MM.1S (cell line): ENCODE data around the gene ARAP3.

Source experiments
- DNase-seq: peaks from one replicate; pipeline ENCODE4 v3.0.0-alpha.2; 2015
- H2AFZ ChIP-seq: fragments of 300-600 bp; sonication (generic); 2 replicates; pipeline ENCODE4 v1.6.0; 2016; ENCODE audit warnings: antibody characterized with exemption, low read length
- H3F3A ChIP-seq: fragments of 300-600 bp; sonication (generic); 2 replicates; pipeline ENCODE4 v1.6.1; 2016; ENCODE audit warnings: mild to moderate bottlenecking, antibody characterized with exemption, low read length, moderate library complexity, mixed read lengths; ENCODE audit not compliant: insufficient read depth
- H3K27ac ChIP-seq: fragments of 300-600 bp; sonication (generic); 2 replicates; pipeline ENCODE4 v1.5.1; 2016; ENCODE audit warnings: mild to moderate bottlenecking, low read length
- H3K27me3 ChIP-seq: fragments of 300-600 bp; sonication (generic); replicated peaks from 2 replicates; pipeline ENCODE4 v1.6.0; 2016; ENCODE audit warnings: low read length; ENCODE audit not compliant: insufficient read depth
- H3K36me3 ChIP-seq: fragments of 300-600 bp; sonication (generic); replicated peaks from 2 replicates; pipeline ENCODE4 v1.6.1; 2016; ENCODE audit warnings: mild to moderate bottlenecking, low read length, mixed read lengths; ENCODE audit not compliant: insufficient read depth
- H3K4me1 ChIP-seq: fragments of 300-600 bp; sonication (generic); 2 replicates; pipeline ENCODE4 v1.6.1; 2016; ENCODE audit warnings: low read length, mixed read lengths
- H3K4me2 ChIP-seq: fragments of 300-600 bp; sonication (generic); 2 replicates; pipeline ENCODE4 v1.6.0; 2016; ENCODE audit warnings: low read depth, low read length
- H3K4me3 ChIP-seq: fragments of 300-600 bp; sonication (generic); 2 replicates; pipeline ENCODE4 v1.5.1; 2016; ENCODE audit warnings: low read length, mixed read lengths
- H3K79me2 ChIP-seq: fragments of 300-600 bp; sonication (generic); 2 replicates; pipeline ENCODE4 v1.6.1; 2016; ENCODE audit warnings: mixed run types, low read length, mixed read lengths
- H3K9ac ChIP-seq: fragments of 300-600 bp; sonication (generic); 2 replicates; pipeline ENCODE4 v1.6.1; 2016; ENCODE audit warnings: low read length, mixed read lengths
- H3K9me2 ChIP-seq: fragments of 300-600 bp; sonication (generic); replicated peaks from 2 replicates; pipeline ENCODE4 v1.6.1; 2016; ENCODE audit warnings: mild to moderate bottlenecking, low read length, mixed read lengths; ENCODE audit not compliant: insufficient read depth
- H3K9me3 ChIP-seq: fragments of 300-600 bp; sonication (generic); replicated peaks from 2 replicates; pipeline ENCODE4 v1.6.1; 2016; ENCODE audit warnings: mild to moderate bottlenecking, low read length, mixed read lengths; ENCODE audit not compliant: insufficient read depth
- H4K20me1 ChIP-seq: fragments of 300-600 bp; sonication (generic); 2 replicates; pipeline ENCODE4 v1.6.1; 2016; ENCODE audit warnings: mild to moderate bottlenecking, low read length, moderate library complexity, mixed read lengths; ENCODE audit not compliant: insufficient read depth
- EZH2 ChIP-seq: fragments of 300-600 bp; sonication (generic); optimal IDR thresholded peaks from 2 replicates; pipeline ENCODE3; 2017; ENCODE audit warnings: low read depth, mild to moderate bottlenecking, antibody characterized with exemption, low read length, mixed read lengths
- EZH2phosphoT487 ChIP-seq: fragments of 300-600 bp; sonication (generic); IDR thresholded peaks from 2 replicates; pipeline ENCODE4 v1.6.1; 2018; ENCODE audit warnings: antibody characterized with exemption, low read length
- TF ChIP-seq, protein P1 (sequence below): fragments of 300-600 bp; sonication (generic); IDR thresholded peaks from 2 replicates; pipeline ENCODE4 v1.5.1; 2016; ENCODE audit warnings: antibody characterized with exemption, low read length, mixed read lengths

ARAP3 gene

DNA sequence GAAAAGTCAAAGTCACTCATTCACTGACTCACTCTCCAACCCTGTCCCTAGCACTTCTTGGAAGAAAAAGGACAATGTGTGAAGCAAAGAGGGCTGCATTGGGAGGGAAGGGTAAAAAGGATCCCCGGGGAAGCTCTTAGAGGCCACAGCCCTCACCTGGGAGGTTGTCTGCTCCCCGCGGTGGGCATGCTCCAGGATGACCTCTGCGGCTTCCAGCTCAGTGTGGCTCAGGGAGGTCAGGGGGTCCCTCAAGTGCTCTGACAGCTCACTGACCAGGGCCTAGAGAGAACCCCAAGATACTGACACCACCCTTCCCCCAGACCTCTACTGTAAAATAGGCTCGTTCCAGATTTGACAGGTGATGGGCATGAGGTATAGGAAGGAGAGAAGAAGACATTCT is 34.8 kb downstream of the ARAP3 start:
- Histone ChIP-seq H3K9me3 (no peaks in the 10 kb centered on the region), H3K79me2 (no peaks in the 10 kb centered on the region), H3K27ac (no peak overlapping the region), H2AFZ (no peak overlapping the region), H3K27me3 (no peaks in the 10 kb centered on the region), H3F3A (no peaks in the 10 kb centered on the region), H4K20me1 (no peaks in the 10 kb centered on the region), H3K36me3 (no peaks in the 10 kb centered on the region), H3K9me2 (no peaks in the 10 kb centered on the region), H3K9ac (no peak overlapping the region), H3K4me3 (no peak overlapping the region), H3K4me2 (no peak overlapping the region), H3K4me1 (no peaks in the 10 kb centered on the region; the same call in 1 of the 2 replicates)
- TF ChIP-seq EZH2phosphoT487 (no peak), EZH2 (no peak)
- TF ChIP-seq, protein P1, sequence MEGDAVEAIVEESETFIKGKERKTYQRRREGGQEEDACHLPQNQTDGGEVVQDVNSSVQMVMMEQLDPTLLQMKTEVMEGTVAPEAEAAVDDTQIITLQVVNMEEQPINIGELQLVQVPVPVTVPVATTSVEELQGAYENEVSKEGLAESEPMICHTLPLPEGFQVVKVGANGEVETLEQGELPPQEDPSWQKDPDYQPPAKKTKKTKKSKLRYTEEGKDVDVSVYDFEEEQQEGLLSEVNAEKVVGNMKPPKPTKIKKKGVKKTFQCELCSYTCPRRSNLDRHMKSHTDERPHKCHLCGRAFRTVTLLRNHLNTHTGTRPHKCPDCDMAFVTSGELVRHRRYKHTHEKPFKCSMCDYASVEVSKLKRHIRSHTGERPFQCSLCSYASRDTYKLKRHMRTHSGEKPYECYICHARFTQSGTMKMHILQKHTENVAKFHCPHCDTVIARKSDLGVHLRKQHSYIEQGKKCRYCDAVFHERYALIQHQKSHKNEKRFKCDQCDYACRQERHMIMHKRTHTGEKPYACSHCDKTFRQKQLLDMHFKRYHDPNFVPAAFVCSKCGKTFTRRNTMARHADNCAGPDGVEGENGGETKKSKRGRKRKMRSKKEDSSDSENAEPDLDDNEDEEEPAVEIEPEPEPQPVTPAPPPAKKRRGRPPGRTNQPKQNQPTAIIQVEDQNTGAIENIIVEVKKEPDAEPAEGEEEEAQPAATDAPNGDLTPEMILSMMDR = no peak
- DNase-seq = no peak

- Histone ChIP-seq H3K4me3 (no peak overlapping the region), H3K4me2 (no peak overlapping the region), H3K36me3 (no peaks in the 10 kb centered on the region), H3K79me2 (no peaks in the 10 kb centered on the region), H3K27me3 (no peaks in the 10 kb centered on the region), H3K9me2 (no peaks in the 10 kb centered on the region), H3K9ac (no peak overlapping the region), H4K20me1 (no peaks in the 10 kb centered on the region), H2AFZ (no peak overlapping the region), H3K9me3 (no peaks in the 10 kb centered on the region), H3K4me1 (no peaks in the 10 kb centered on the region; the same call in 1 of the 2 replicates), H3F3A (0 out of 2 replicates have a peak, but pooled peaks cover 5% of the 10 kb centered on the region), H3K27ac (no peak overlapping the region)
- DNase-seq = no peak
- TF ChIP-seq, protein P1 = no peak
- TF ChIP-seq EZH2 (no peak), EZH2phosphoT487 (no peak)
Measured at GRCh38 chr5:141646026-141646425, 36.0 kb downstream of the ARAP3 start.

GRCh38 chr5:141641634-141642267 is 40.3 kb downstream of the ARAP3 start:
- no peak overlapping the region for H3K4me3 ChIP-seq
- H4K20me1 ChIP-seq = no peaks in the 10 kb centered on the region
- TF ChIP-seq EZH2 (no peak), EZH2phosphoT487 (no peak)
- TF ChIP-seq, protein P1 = peak; percentile 14; the same call in 1 of the 2 replicates
- no peaks in the 10 kb centered on the region for H3K79me2 ChIP-seq
- H3K4me2 ChIP-seq = no peak overlapping the region
- peaks cover 4% of the 10 kb centered on the region; the same call in 1 of the 2 replicates for H3K4me1 ChIP-seq
- no peak overlapping the region for H2AFZ ChIP-seq
- peak; percentile 30 for DNase-seq
- no peak overlapping the region for H3K9ac ChIP-seq
- H3K27ac ChIP-seq = no peak overlapping the region
- H3K9me3 ChIP-seq = no peaks in the 10 kb centered on the region
- H3K27me3 ChIP-seq = no peaks in the 10 kb centered on the region
- no peaks in the 10 kb centered on the region for H3K36me3 ChIP-seq
- peaks cover 16% of the 10 kb centered on the region; the same call in 1 of the 2 replicates for H3F3A ChIP-seq
- no peaks in the 10 kb centered on the region for H3K9me2 ChIP-seq
